K562 (cell line): ENCODE data around the gene HIKESHI. TPM values are rescaled to one million over a fixed set of nuclear protein-coding genes. Genes with fewer than 3 reads are reported as not detected.

Experiments
- ATAC-seq: fragments of 200-7000 bp; cut with Tn5 transposase; 3 replicates; pipeline ENCODE4 v1.9.1; 2020; ENCODE audit warnings: moderate library complexity
- BruUV-seq: library from RNA; stranded (reverse); fragments of 400-500 nt; replicated peaks from 2 replicates; lab custom pipeline; 2021; lab: Mats Ljungman, UMichigan
- CTCF ChIA-PET: fragments of 300-600 bp; formaldehyde crosslinking; extraction: SDS; loops from one replicate; lab custom pipeline; 2021; ENCODE audit warnings: low intra/inter-chr PET ratio; lab: Yijun Ruan, JAX
- POLR2A ChIA-PET: fragments of 300-600, 350-650 bp; sonication (Branson Sonifier 250); formaldehyde crosslinking; extraction: SDS; loops from one replicate; lab custom pipeline; 2021; ENCODE audit warnings: antibody characterized with exemption, inconsistent platforms; lab: Yijun Ruan, JAX
- DNase-seq, 4 experiments: peaks; one replicate each; pipeline versions ENCODE4 v3.0.0 to v3.0.0-alpha.2; 2011 to 2018; ENCODE audit warnings: low spot score in 3 of 4, mixed read lengths in 3 of 4; ENCODE audit errors: extremely low read depth in 1 of 4
- FAIRE-seq: peaks from 2 replicates; lab custom pipeline; 2011; peaks lifted over from hg19 to GRCh38; lab: Jason Lieb, UNC
- H2AFZ ChIP-seq: 2 replicates; pipeline ENCODE4 v1.6.0; 2011; ENCODE audit warnings: low read depth, low read length, control low read depth, inconsistent platforms
- H3K27ac ChIP-seq: fragments of 200-600 bp; 3 replicates; pipeline ENCODE4 v1.8.0; 2011; ENCODE audit warnings: low read depth, mild to moderate bottlenecking, control low read depth, inconsistent platforms, low read length, moderate library complexity, mixed read lengths; ENCODE audit errors: extremely low read depth
- H3K27me3 ChIP-seq, 2 experiments: fragments of 300-600 bp in 1 of 2; 2 replicates in 1 of 2; 3 replicates in 1 of 2; pipeline versions ENCODE4 v1.6.0 to v1.8.0; 2011; ENCODE audit warnings: inconsistent platforms in 2 of 2, low read length in 2 of 2, mild to moderate bottlenecking in 1 of 2, mixed read lengths in 1 of 2, moderate library complexity in 1 of 2; ENCODE audit not compliant: control insufficient read depth in 2 of 2, insufficient read depth in 2 of 2
- H3K36me3 ChIP-seq: fragments of 300-600 bp; 3 replicates; pipeline ENCODE4 v1.8.0; 2011; ENCODE audit warnings: mild to moderate bottlenecking, low read length, inconsistent platforms; ENCODE audit not compliant: control insufficient read depth, insufficient read depth
- H3K4me1 ChIP-seq, 2 experiments: fragments of 200-600 bp in 1 of 2; replicated peaks in 1 of 2; 2 replicates in 1 of 2; 3 replicates in 1 of 2; pipeline versions ENCODE4 v1.5.1 to v1.8.0; 2011; ENCODE audit warnings: inconsistent platforms in 2 of 2, low read length in 2 of 2, mild to moderate bottlenecking in 1 of 2, mixed read lengths in 1 of 2, moderate library complexity in 1 of 2; ENCODE audit not compliant: control insufficient read depth in 2 of 2, insufficient read depth in 2 of 2
- H3K4me2 ChIP-seq: 2 replicates; pipeline ENCODE4 v1.6.1; 2011; ENCODE audit warnings: low read length, control low read depth, inconsistent platforms, mixed read lengths; ENCODE audit not compliant: insufficient read depth
- H3K4me3 ChIP-seq: fragments of 200-600 bp; sonication (generic), shearing (Covaris generic); 2 replicates; pipeline ENCODE4 v1.5.1; 2016; ENCODE audit warnings: control low read depth, inconsistent platforms
- H3K79me2 ChIP-seq: fragments of 200-600 bp; 3 replicates; pipeline ENCODE4 v1.8.0; 2011; ENCODE audit warnings: low read length, inconsistent platforms; ENCODE audit not compliant: control insufficient read depth, insufficient read depth
- H3K9ac ChIP-seq, 2 experiments: 2 replicates each; pipeline versions ENCODE4 v1.6.0 to v1.6.1; 2011; ENCODE audit warnings: low read depth in 2 of 2, low read length in 2 of 2, control low read depth in 1 of 2, inconsistent platforms in 1 of 2, mild to moderate bottlenecking in 1 of 2, mixed read lengths in 1 of 2; ENCODE audit not compliant: insufficient read depth in 1 of 2
- H3K9me1 ChIP-seq: one replicate; pipeline ENCODE4 v1.6.0; 2011; ENCODE audit warnings: inconsistent platforms, mild to moderate bottlenecking, low read length, moderate library complexity; ENCODE audit not compliant: control insufficient read depth, insufficient read depth
- H3K9me3 ChIP-seq: replicated peaks from 2 replicates; pipeline ENCODE4 v1.5.1; 2011; ENCODE audit warnings: low read depth, low read length, inconsistent platforms; ENCODE audit not compliant: control insufficient read depth, insufficient read depth
- H4K20me1 ChIP-seq: replicated peaks from 2 replicates; pipeline ENCODE4 v1.6.1; 2011; ENCODE audit warnings: low read length, inconsistent platforms, mixed read lengths; ENCODE audit not compliant: control insufficient read depth, insufficient read depth
- CCAR2 ChIP-seq: fragments of 200-400 bp; formaldehyde crosslinking; IDR thresholded peaks from 2 replicates; pipeline ENCODE4 v1.6.1; 2017; ENCODE audit warnings: mild to moderate bottlenecking, low read depth, low read length
- CTCFL ChIP-seq: IDR thresholded peaks from 2 replicates; pipeline ENCODE4 v1.6.1; 2011; ENCODE audit warnings: borderline replicate concordance, low read depth, mild to moderate bottlenecking, moderate library complexity, low read length; ENCODE audit not compliant: insufficient read depth, poor library complexity, severe bottlenecking
- KLF1 ChIP-seq: fragments of 450-650 bp; IDR thresholded peaks from 2 replicates; pipeline ENCODE4 v1.6.1; 2016; ENCODE audit warnings: missing genetic modification characterization, missing compliant biosample characterization
- MYBL2 ChIP-seq, 2 experiments: fragments of 450-650 bp in 1 of 2; sonication (generic) in 1 of 2; formaldehyde crosslinking in 1 of 2; IDR thresholded peaks; 2 replicates each; pipeline versions ENCODE4 v1.6.1 to v1.8.1; 2017 to 2022; ENCODE audit warnings: borderline replicate concordance in 1 of 2, inconsistent platforms in 1 of 2, low read depth in 1 of 2, mild to moderate bottlenecking in 1 of 2, missing genetic modification reagents in 1 of 2, moderate library complexity in 1 of 2
- NCOA4 ChIP-seq: fragments of 450-650 bp; IDR thresholded peaks from 2 replicates; pipeline ENCODE4 v1.6.1; 2018; ENCODE audit warnings: mild to moderate bottlenecking; ENCODE audit not compliant: partially characterized antibody
- PRDM10 ChIP-seq: fragments of 450-650 bp; IDR thresholded peaks from 2 replicates; pipeline ENCODE4 v1.6.1; 2018; ENCODE audit not compliant: partially characterized antibody
- WGBS: fragments of 100-300 bp; shearing (Covaris generic); methylation state at CpG from one replicate; pipeline ENCODE4 v1.1.6; 2016; ENCODE audit warnings: low coverage, mixed read lengths; ENCODE audit not compliant: insufficient coverage; ENCODE audit errors: missing lambda C conversion rate; 5-methylcytosine and 5-hydroxymethylcytosine counted together
- in situ Hi-C: fragments of 300-500 bp; cut with MboI; formaldehyde crosslinking; loops from 4 replicates; pipeline ENCODE4 v1.15.0; 2018; ENCODE audit warnings: inconsistent platforms, mixed read lengths
- intact Hi-C: fragments of 100-400 bp; cut with micrococcal nuclease; formaldehyde crosslinking; loops from 2 replicates; pipeline ENCODE4 v1.14.2; 2022
- polyA plus RNA-seq, 8 experiments: library from polyadenylated mRNA; depleted of rRNA in 4 of 8; stranded (reverse) in 5 of 8; unstranded in 3 of 8; fragments of >200 nt; fragmentation: Nextera tagmentation in 2 of 8; fragmentation: Illumina TruSeq in 1 of 8; extraction: Ambion mirVana in 2 of 8; extraction: Trizol in 1 of 8; gene quantifications; 2 replicates each; pipeline versions ENCODE4 v1.2.1 to v1.2.3, GENCODE V29; 2011 to 2014; ENCODE audit warnings: inconsistent platforms in 1 of 8, missing spikeins in 1 of 8
- total RNA-seq, 7 experiments: library from RNA; depleted of rRNA in 6 of 7; stranded (reverse); fragments of >200 nt in 6 of 7; fragmentation: Illumina TruSeq in 2 of 7; extraction: Trizol in 2 of 7; gene quantifications; 2 replicates each; pipeline versions ENCODE4 v1.2.1 to v1.2.3, GENCODE V29; 2011 to 2021; ENCODE audit warnings: low replicate concordance in 1 of 7

The HIKESHI gene
- total and polyA plus RNA-seq, 9 of the 15 experiments (the other 6 are each of a cell fraction or from before 2014, with no cell fraction given): 33.2 to 196 (median 62.7) TPM

- Histone ChIP-seq H3K9ac (no peak overlapping the region), H3K4me2 (no peak overlapping the region), H3K9me1 (no peaks in the 10 kb centered on the region), H2AFZ (no peak overlapping the region), H3K9me3 (no peaks in the 10 kb centered on the region), H3K27ac (no peak overlapping the region), H3K4me1 (no peaks in the 10 kb centered on the region; a peak in 1 of 5 replicates), H3K4me3 (no peak overlapping the region), H3K79me2 (no peaks in the 10 kb centered on the region), H3K27me3 (no peaks in the 10 kb centered on the region), H3K36me3 (no peaks in the 10 kb centered on the region), H4K20me1 (no peaks in the 10 kb centered on the region)
- no peak for DNase-seq
- no TSS peak for BruUV-seq
- CTCF ChIA-PET: no interaction called here
- no peak for ATAC-seq
- POLR2A ChIA-PET: no interaction called here
- TF ChIP-seq NCOA4 (no peak), PRDM10 (no peak), MYBL2 (IDR thresholded peaks at IDR 0.05; ENCODE audit: low read depth) (no peak), MYBL2 (CRISPR knock-in tag; IDR thresholded peaks at IDR 0.05; ENCODE audit: borderline replicate concordance) (no peak), CTCFL (no peak), KLF1 (tag) (no peak), CCAR2 (no peak)
- intact Hi-C loops (no loop called here), in situ Hi-C loops (no loop called here)
- WGBS: 2% methylated on average over 2 of the region's 2 CpGs
- no peak for FAIRE-seq
Measured at GRCh38 chr11:86365546-86365945, 63.5 kb downstream of the HIKESHI start.
